Activated naive CD8-positive, alpha-beta T cell (primary cell): ENCODE measurements around the gene MBP.

Experiments used
- H3K27ac Mint-ChIP-seq: one replicate; pipeline ENCODE4 v1.8.0; 2021; ENCODE audit warnings: mixed read lengths
- H3K27me3 Mint-ChIP-seq: one replicate; pipeline ENCODE4 v1.8.0; 2021; ENCODE audit warnings: mixed read lengths
- H3K36me3 Mint-ChIP-seq: one replicate; pipeline ENCODE4 v1.8.0; 2021; ENCODE audit warnings: mixed read lengths
- H3K4me1 Mint-ChIP-seq: one replicate; pipeline ENCODE4 v1.8.0; 2021; ENCODE audit warnings: low read depth, mixed read lengths
- H3K4me3 Mint-ChIP-seq: one replicate; pipeline ENCODE4 v1.8.0; 2021; ENCODE audit warnings: mild to moderate bottlenecking, mixed read lengths
- H3K9me3 Mint-ChIP-seq: one replicate; pipeline ENCODE4 v1.8.0; 2021; ENCODE audit warnings: low read depth, mixed read lengths

MBP gene

GRCh38 chr18:77058290-77058835 is 74.2 kb downstream of the MBP start:
- no peaks in the 10 kb centered on the region for H3K9me3 Mint-ChIP-seq
- no peak overlapping the region for H3K27ac Mint-ChIP-seq
- H3K4me3 Mint-ChIP-seq = no peak overlapping the region
- no peaks in the 10 kb centered on the region for H3K27me3 Mint-ChIP-seq
- H3K4me1 Mint-ChIP-seq = peaks cover 81% of the 10 kb centered on the region
- H3K36me3 Mint-ChIP-seq = peaks cover 16% of the 10 kb centered on the region

GRCh38 chr18:77057006-77057395 is 75.6 kb downstream of the MBP start:
- Mint-ChIP-seq H3K9me3 (no peaks in the 10 kb centered on the region), H3K4me1 (peaks cover 77% of the 10 kb centered on the region), H3K27me3 (no peaks in the 10 kb centered on the region), H3K27ac (peak overlapping the region; percentile 90), H3K4me3 (peak overlapping the region; percentile 58), H3K36me3 (peaks cover 8% of the 10 kb centered on the region)

GRCh38 chr18:77056344-77057005 is 76.1 kb downstream of the MBP start:
- Mint-ChIP-seq H3K4me1 (peaks cover 76% of the 10 kb centered on the region), H3K4me3 (peak overlapping the region; percentile 75), H3K27me3 (no peaks in the 10 kb centered on the region), H3K27ac (peak overlapping the region; percentile 90), H3K36me3 (peaks cover 8% of the 10 kb centered on the region), H3K9me3 (no peaks in the 10 kb centered on the region)

GRCh38 chr18:77055429-77056300 is 76.9 kb downstream of the MBP start:
- Mint-ChIP-seq H3K4me3 (peak overlapping the region; percentile 75), H3K36me3 (peaks cover 5% of the 10 kb centered on the region)

GRCh38 chr18:77054606-77055428 is 77.8 kb downstream of the MBP start:
- Mint-ChIP-seq H3K4me3 (peak overlapping the region; percentile 75), H3K36me3 (peaks cover 5% of the 10 kb centered on the region), H3K27me3 (no peaks in the 10 kb centered on the region), H3K27ac (peak overlapping the region; percentile 90), H3K4me1 (peaks cover 67% of the 10 kb centered on the region), H3K9me3 (no peaks in the 10 kb centered on the region)

More at GRCh38 chr18:77055429-77056300, 76.9 kb downstream of the MBP start:
- Mint-ChIP-seq H3K27me3 (no peaks in the 10 kb centered on the region), H3K4me1 (peaks cover 71% of the 10 kb centered on the region), H3K27ac (peak overlapping the region; percentile 90), H3K9me3 (no peaks in the 10 kb centered on the region)

GRCh38 chr18:77054288-77054605 is 78.3 kb downstream of the MBP start:
- Mint-ChIP-seq H3K4me1 (peaks cover 64% of the 10 kb centered on the region), H3K27ac (peak overlapping the region; percentile 90), H3K9me3 (no peaks in the 10 kb centered on the region), H3K27me3 (no peaks in the 10 kb centered on the region), H3K36me3 (peaks cover 3% of the 10 kb centered on the region), H3K4me3 (peak overlapping the region; percentile 75)

- H3K4me3 Mint-ChIP-seq = peak overlapping the region; percentile 75
- peaks cover 60% of the 10 kb centered on the region for H3K4me1 Mint-ChIP-seq
- no peaks in the 10 kb centered on the region for H3K9me3 Mint-ChIP-seq
- H3K27ac Mint-ChIP-seq = peak overlapping the region; percentile 90
- H3K27me3 Mint-ChIP-seq = no peaks in the 10 kb centered on the region
- H3K36me3 Mint-ChIP-seq = peaks cover 3% of the 10 kb centered on the region
Measured at GRCh38 chr18:77053616-77054287, 78.8 kb downstream of the MBP start.

- H3K4me1 Mint-ChIP-seq = peaks cover 62% of the 10 kb centered on the region
- no peak overlapping the region for H3K4me3 Mint-ChIP-seq
- no peaks in the 10 kb centered on the region for H3K27me3 Mint-ChIP-seq
- H3K36me3 Mint-ChIP-seq = peaks cover 3% of the 10 kb centered on the region
- H3K9me3 Mint-ChIP-seq = no peaks in the 10 kb centered on the region
- peak overlapping the region; percentile 58 for H3K27ac Mint-ChIP-seq
Measured at GRCh38 chr18:77052983-77053309, 79.6 kb downstream of the MBP start.

- Mint-ChIP-seq H3K4me1 (peaks cover 62% of the 10 kb centered on the region), H3K4me3 (no peak overlapping the region), H3K36me3 (peaks cover 3% of the 10 kb centered on the region), H3K27ac (peak overlapping the region; percentile 58), H3K27me3 (no peaks in the 10 kb centered on the region), H3K9me3 (no peaks in the 10 kb centered on the region)
Measured at GRCh38 chr18:77052297-77052982, 80.1 kb downstream of the MBP start.

GRCh38 chr18:77051581-77052296 is 80.8 kb downstream of the MBP start:
- Mint-ChIP-seq H3K27ac (peak overlapping the region; percentile 76), H3K9me3 (no peaks in the 10 kb centered on the region), H3K4me1 (peaks cover 55% of the 10 kb centered on the region), H3K27me3 (no peaks in the 10 kb centered on the region), H3K4me3 (no peak overlapping the region), H3K36me3 (peaks cover 2% of the 10 kb centered on the region)

- H3K27ac Mint-ChIP-seq = no peak overlapping the region
- H3K4me1 Mint-ChIP-seq = peaks cover 41% of the 10 kb centered on the region
- peaks cover 2% of the 10 kb centered on the region for H3K36me3 Mint-ChIP-seq
- H3K4me3 Mint-ChIP-seq = no peak overlapping the region
- H3K9me3 Mint-ChIP-seq = no peaks in the 10 kb centered on the region
- no peaks in the 10 kb centered on the region for H3K27me3 Mint-ChIP-seq
Measured at GRCh38 chr18:77049938-77050337, 82.6 kb downstream of the MBP start.

- Mint-ChIP-seq H3K36me3 (peaks cover 2% of the 10 kb centered on the region), H3K4me1 (peaks cover 25% of the 10 kb centered on the region), H3K9me3 (no peaks in the 10 kb centered on the region), H3K4me3 (no peak overlapping the region), H3K27ac (peak overlapping the region; percentile 11), H3K27me3 (no peaks in the 10 kb centered on the region)
Measured at GRCh38 chr18:77047803-77048419, 84.7 kb downstream of the MBP start.

- peaks cover 2% of the 10 kb centered on the region for H3K36me3 Mint-ChIP-seq
- H3K27ac Mint-ChIP-seq = no peak overlapping the region
- no peaks in the 10 kb centered on the region for H3K27me3 Mint-ChIP-seq
- H3K4me3 Mint-ChIP-seq = no peak overlapping the region
- peaks cover 19% of the 10 kb centered on the region for H3K4me1 Mint-ChIP-seq
- no peaks in the 10 kb centered on the region for H3K9me3 Mint-ChIP-seq
Measured at GRCh38 chr18:77046994-77047393, 85.6 kb downstream of the MBP start.
